K562 (cell line): ENCODE results near the gene SORT1. TPM values are rescaled to one million over a fixed set of nuclear protein-coding genes. Genes with fewer than 3 reads are reported as not detected.

Experiments used
- ARID2 ChIP-seq: fragments of 450-650 bp; IDR thresholded peaks from 2 replicates; pipeline ENCODE4 v1.6.1; 2017; ENCODE audit warnings: antibody characterized with exemption, mild to moderate bottlenecking
- ATF1 ChIP-seq, 2 experiments: fragments of 450-650 bp in 1 of 2; IDR thresholded peaks; 2 replicates each; pipeline ENCODE4 v1.6.1; 2016; ENCODE audit warnings: missing compliant biosample characterization in 1 of 2, missing genetic modification characterization in 1 of 2
- ATF7 ChIP-seq: fragments of 450-650 bp; IDR thresholded peaks from 2 replicates; pipeline ENCODE4 v1.7.1; 2014; ENCODE audit warnings: mild to moderate bottlenecking, moderate library complexity
- COPS2 ChIP-seq: fragments of 450-650 bp; conservative IDR thresholded peaks from 2 replicates; pipeline ENCODE4 v1.6.1; 2016; ENCODE audit warnings: mild to moderate bottlenecking, moderate library complexity
- EGR1 ChIP-seq: fragments of 450-650 bp; conservative IDR thresholded peaks from 2 replicates; pipeline ENCODE4 v1.6.1; 2017; ENCODE audit warnings: mild to moderate bottlenecking
- HDAC8 ChIP-seq: fragments of 450-650 bp; IDR thresholded peaks from 2 replicates; pipeline ENCODE4 v1.6.1; 2016; ENCODE audit warnings: mild to moderate bottlenecking, missing genetic modification characterization, moderate library complexity, missing compliant biosample characterization
- MAFG ChIP-seq: fragments of 450-650 bp; conservative IDR thresholded peaks from 2 replicates; pipeline ENCODE4 v1.6.1; 2016; ENCODE audit warnings: missing genetic modification characterization, missing compliant biosample characterization
- NEUROD1 ChIP-seq: fragments of 150-350 bp; IDR thresholded peaks from 2 replicates; pipeline ENCODE4 v1.6.1; 2014; ENCODE audit warnings: borderline replicate concordance, low read length, low read depth; ENCODE audit not compliant: partially characterized antibody
- NFE2 ChIP-seq: IDR thresholded peaks from 2 replicates; pipeline ENCODE4 v1.6.1; 2014; ENCODE audit warnings: antibody characterized with exemption, low read depth
- PTBP1 ChIP-seq: fragments of 200-400 bp; formaldehyde crosslinking; IDR thresholded peaks from 2 replicates; pipeline ENCODE4 v1.6.1; 2017; ENCODE audit warnings: low read depth, low read length
- RFX5 ChIP-seq: IDR thresholded peaks from 2 replicates; pipeline ENCODE4 v1.6.1; 2011; ENCODE audit warnings: low read depth, mild to moderate bottlenecking, improper control_type of control experiment, low read length
- RFX7 ChIP-seq: fragments of 250-450 bp; sonication (Bioruptor Pico); IDR thresholded peaks from 2 replicates; pipeline ENCODE4 v1.5.1; 2021; ENCODE audit warnings: mild to moderate bottlenecking
- SOX6 ChIP-seq: fragments of 450-650 bp; IDR thresholded peaks from 2 replicates; pipeline ENCODE4 v1.6.1; 2014; ENCODE audit warnings: mild to moderate bottlenecking
- TCF7 ChIP-seq: sonication (generic); IDR thresholded peaks from 2 replicates; pipeline ENCODE4 v1.6.1; 2016; ENCODE audit warnings: antibody characterized with exemption, borderline replicate concordance
- TCF7L2 ChIP-seq: fragments of 150-350 bp; IDR thresholded peaks from 2 replicates; pipeline ENCODE4 v1.6.1; 2016; ENCODE audit warnings: low read depth, mild to moderate bottlenecking, low read length, moderate library complexity
- ZNF124 ChIP-seq: sonication (generic); formaldehyde crosslinking; IDR thresholded peaks from 2 replicates; pipeline ENCODE4 v1.8.1; 2022; ENCODE audit warnings: missing genetic modification reagents
- ZNF41 ChIP-seq: fragments of 250-450 bp; sonication (Bioruptor Pico); conservative IDR thresholded peaks from 2 replicates; pipeline ENCODE4 v1.4.0; 2020; ENCODE audit warnings: mild to moderate bottlenecking
- polyA plus RNA-seq, 8 experiments: library from polyadenylated mRNA; depleted of rRNA in 4 of 8; stranded (reverse) in 5 of 8; unstranded in 3 of 8; fragments of >200 nt; fragmentation: Nextera tagmentation in 2 of 8; fragmentation: Illumina TruSeq in 1 of 8; extraction: Ambion mirVana in 2 of 8; extraction: Trizol in 1 of 8; gene quantifications; 2 replicates each; pipeline versions ENCODE4 v1.2.1 to v1.2.3, GENCODE V29; 2011 to 2014; ENCODE audit warnings: inconsistent platforms in 1 of 8, missing spikeins in 1 of 8
- total RNA-seq, 7 experiments: library from RNA; depleted of rRNA in 6 of 7; stranded (reverse); fragments of >200 nt in 6 of 7; fragmentation: Illumina TruSeq in 2 of 7; extraction: Trizol in 2 of 7; gene quantifications; 2 replicates each; pipeline versions ENCODE4 v1.2.1 to v1.2.3, GENCODE V29; 2011 to 2021; ENCODE audit warnings: low replicate concordance in 1 of 7
- TF ChIP-seq, protein P1 (sequence below): fragments of 250-450 bp; sonication (Bioruptor Pico); IDR thresholded peaks from 2 replicates; pipeline ENCODE4 v1.4.0; 2020; ENCODE audit warnings: mild to moderate bottlenecking, moderate library complexity
- TF ChIP-seq, protein P2 (sequence below): IDR thresholded peaks from 2 replicates; pipeline ENCODE4 v1.6.1; 2011; ENCODE audit not compliant: insufficient read length; ENCODE audit errors: extremely low read depth
- TF ChIP-seq, protein P3 (sequence below): sonication (generic); formaldehyde crosslinking; IDR thresholded peaks from 2 replicates; pipeline ENCODE4 v1.9.0; 2022; ENCODE audit warnings: mild to moderate bottlenecking, missing genetic modification reagents
- TF ChIP-seq, protein P4 (sequence below): fragments of 250-450 bp; sonication (Bioruptor Pico); IDR thresholded peaks from 2 replicates; pipeline ENCODE4 v1.4.0; 2020
- TF ChIP-seq, protein P5 (sequence below): fragments of 250-450 bp; sonication (Bioruptor Pico); IDR thresholded peaks from 2 replicates; pipeline ENCODE4 v1.8.0; 2021; ENCODE audit warnings: moderate library complexity, mild to moderate bottlenecking, inconsistent platforms

The SORT1 gene
- total and polyA plus RNA-seq, 9 of the 15 experiments (the other 6 are each of a cell fraction or from before 2014, with no cell fraction given): 27.4 to 112 (median 65.0) TPM

DNA sequence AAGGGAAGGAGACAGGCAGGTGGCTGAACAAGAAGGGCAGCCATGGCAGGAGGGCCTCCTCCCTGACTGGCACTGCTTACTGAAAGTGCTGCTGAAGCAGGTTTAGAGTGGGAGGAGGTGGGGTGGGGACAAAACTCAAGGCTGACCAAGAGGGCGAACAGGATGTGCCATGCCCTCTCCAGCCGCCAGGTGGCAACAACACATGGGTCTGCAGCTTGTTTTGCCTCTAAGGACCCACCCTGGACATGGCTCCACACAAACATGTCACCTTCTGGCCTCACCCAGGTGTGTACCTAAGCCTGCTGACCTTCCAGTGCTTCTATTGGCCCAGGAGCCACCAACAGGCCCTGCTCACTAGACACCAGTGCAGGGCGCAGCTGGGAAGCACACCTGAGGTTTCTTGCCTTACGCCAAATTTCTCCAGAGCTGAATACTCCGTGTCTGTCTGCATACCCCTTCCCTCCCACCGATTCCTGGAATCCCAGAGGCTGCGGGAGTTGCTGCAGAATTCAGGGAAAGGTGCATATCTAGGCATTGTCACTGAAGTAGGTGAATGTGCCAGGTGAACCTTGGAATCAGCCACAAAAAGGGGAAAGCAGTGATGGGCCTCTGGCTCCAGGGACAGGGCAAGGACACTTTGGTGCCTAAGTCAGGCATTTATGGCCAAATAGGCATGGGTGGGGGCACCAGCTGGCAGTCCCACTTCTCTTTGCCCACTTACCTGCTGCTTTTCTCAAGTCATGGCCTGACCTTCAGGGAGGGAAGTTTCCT is 120.1 kb downstream of the SORT1 start (continued):
- TF ChIP-seq NEUROD1 (no peak), NFE2 (no peak), HDAC8 (tag) (no peak), COPS2 (no peak), ARID2 (peak; percentile 80), SOX6 (peak; percentile 68), MAFG (peak; percentile 33; the same call in 1 of the 2 replicates), ATF1 (CRISPR knock-in tag; IDR thresholded peaks at IDR 0.05) (no peak), ATF1 (tag; IDR thresholded peaks at IDR 0.05) (no peak), TCF7 (0 out of 2 replicates have a peak, but pooled peaks have one; percentile 41), ZNF124 (CRISPR knock-in tag) (no peak), ZNF41 (CRISPR knock-in tag) (no peak), RFX5 (no peak), EGR1 (peak; percentile 59), RFX7 (CRISPR knock-in tag) (no peak), ATF7 (0 out of 2 replicates have a peak, but pooled peaks have one; percentile 40), PTBP1 (no peak), TCF7L2 (no peak)
- TF ChIP-seq, protein P1, sequence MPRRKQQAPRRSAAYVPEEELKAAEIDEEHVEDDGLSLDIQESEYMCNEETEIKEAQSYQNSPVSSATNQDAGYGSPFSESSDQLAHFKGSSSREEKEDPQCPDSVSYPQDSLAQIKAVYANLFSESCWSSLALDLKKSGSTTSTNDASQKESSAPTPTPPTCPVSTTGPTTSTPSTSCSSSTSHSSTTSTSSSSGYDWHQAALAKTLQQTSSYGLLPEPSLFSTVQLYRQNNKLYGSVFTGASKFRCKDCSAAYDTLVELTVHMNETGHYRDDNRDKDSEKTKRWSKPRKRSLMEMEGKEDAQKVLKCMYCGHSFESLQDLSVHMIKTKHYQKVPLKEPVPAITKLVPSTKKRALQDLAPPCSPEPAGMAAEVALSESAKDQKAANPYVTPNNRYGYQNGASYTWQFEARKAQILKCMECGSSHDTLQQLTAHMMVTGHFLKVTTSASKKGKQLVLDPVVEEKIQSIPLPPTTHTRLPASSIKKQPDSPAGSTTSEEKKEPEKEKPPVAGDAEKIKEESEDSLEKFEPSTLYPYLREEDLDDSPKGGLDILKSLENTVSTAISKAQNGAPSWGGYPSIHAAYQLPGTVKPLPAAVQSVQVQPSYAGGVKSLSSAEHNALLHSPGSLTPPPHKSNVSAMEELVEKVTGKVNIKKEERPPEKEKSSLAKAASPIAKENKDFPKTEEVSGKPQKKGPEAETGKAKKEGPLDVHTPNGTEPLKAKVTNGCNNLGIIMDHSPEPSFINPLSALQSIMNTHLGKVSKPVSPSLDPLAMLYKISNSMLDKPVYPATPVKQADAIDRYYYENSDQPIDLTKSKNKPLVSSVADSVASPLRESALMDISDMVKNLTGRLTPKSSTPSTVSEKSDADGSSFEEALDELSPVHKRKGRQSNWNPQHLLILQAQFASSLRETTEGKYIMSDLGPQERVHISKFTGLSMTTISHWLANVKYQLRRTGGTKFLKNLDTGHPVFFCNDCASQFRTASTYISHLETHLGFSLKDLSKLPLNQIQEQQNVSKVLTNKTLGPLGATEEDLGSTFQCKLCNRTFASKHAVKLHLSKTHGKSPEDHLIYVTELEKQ: no peak
- TF ChIP-seq, protein P2, sequence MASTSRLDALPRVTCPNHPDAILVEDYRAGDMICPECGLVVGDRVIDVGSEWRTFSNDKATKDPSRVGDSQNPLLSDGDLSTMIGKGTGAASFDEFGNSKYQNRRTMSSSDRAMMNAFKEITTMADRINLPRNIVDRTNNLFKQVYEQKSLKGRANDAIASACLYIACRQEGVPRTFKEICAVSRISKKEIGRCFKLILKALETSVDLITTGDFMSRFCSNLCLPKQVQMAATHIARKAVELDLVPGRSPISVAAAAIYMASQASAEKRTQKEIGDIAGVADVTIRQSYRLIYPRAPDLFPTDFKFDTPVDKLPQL: no peak
- TF ChIP-seq, protein P3, sequence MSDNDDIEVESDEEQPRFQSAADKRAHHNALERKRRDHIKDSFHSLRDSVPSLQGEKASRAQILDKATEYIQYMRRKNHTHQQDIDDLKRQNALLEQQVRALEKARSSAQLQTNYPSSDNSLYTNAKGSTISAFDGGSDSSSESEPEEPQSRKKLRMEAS (CRISPR knock-in tag): peak; percentile 59
- TF ChIP-seq, protein P4, sequence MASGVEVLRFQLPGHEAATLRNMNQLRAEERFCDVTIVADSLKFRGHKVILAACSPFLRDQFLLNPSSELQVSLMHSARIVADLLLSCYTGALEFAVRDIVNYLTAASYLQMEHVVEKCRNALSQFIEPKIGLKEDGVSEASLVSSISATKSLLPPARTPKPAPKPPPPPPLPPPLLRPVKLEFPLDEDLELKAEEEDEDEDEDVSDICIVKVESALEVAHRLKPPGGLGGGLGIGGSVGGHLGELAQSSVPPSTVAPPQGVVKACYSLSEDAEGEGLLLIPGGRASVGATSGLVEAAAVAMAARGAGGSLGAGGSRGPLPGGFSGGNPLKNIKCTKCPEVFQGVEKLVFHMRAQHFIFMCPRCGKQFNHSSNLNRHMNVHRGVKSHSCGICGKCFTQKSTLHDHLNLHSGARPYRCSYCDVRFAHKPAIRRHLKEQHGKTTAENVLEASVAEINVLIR (CRISPR knock-in tag): no peak
- TF ChIP-seq, protein P5, sequence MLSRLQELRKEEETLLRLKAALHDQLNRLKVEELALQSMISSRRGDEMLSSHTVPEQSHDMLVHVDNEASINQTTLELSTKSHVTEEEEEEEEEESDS: no peak
